Hepatocyte (in vitro differentiated cells): ENCODE measurements around the gene ABCA13. TPM values are rescaled to one million over a fixed set of nuclear protein-coding genes. Genes with fewer than 3 reads are reported as not detected.

Source experiments
- DNase-seq: peaks from one replicate; pipeline ENCODE4 v3.0.0-alpha.2; 2016; ENCODE audit warnings: low spot score
- H2AFZ ChIP-seq: fragments of 200-600 bp; sonication (generic); 2 replicates; pipeline ENCODE4 v1.6.0; 2016; ENCODE audit warnings: antibody characterized with exemption, mild to moderate bottlenecking
- H3K27ac ChIP-seq: fragments of 200-600 bp; sonication (generic); 2 replicates; pipeline ENCODE4 v1.5.1; 2016; ENCODE audit warnings: mild to moderate bottlenecking
- H3K27me3 ChIP-seq: fragments of 200-600 bp; sonication (generic); 2 replicates; pipeline ENCODE4 v1.6.1; 2016
- H3K36me3 ChIP-seq: fragments of 200-600 bp; sonication (generic); replicated peaks from 2 replicates; pipeline ENCODE4 v1.5.1; 2016; ENCODE audit warnings: low read depth; ENCODE audit not compliant: insufficient read depth
- H3K4me1 ChIP-seq: fragments of 200-600 bp; sonication (generic); 2 replicates; pipeline ENCODE4 v1.5.1; 2016; ENCODE audit warnings: mild to moderate bottlenecking, moderate library complexity; ENCODE audit not compliant: insufficient read depth
- H3K4me2 ChIP-seq: fragments of 200-600 bp; sonication (generic); 2 replicates; pipeline ENCODE4 v1.6.0; 2016
- H3K4me3 ChIP-seq: fragments of 200-600 bp; sonication (generic); 2 replicates; pipeline ENCODE4 v1.5.1; 2016; ENCODE audit warnings: mild to moderate bottlenecking
- H3K79me2 ChIP-seq: fragments of 200-600 bp; sonication (generic); 2 replicates; pipeline ENCODE4 v1.6.0; 2017; ENCODE audit warnings: mild to moderate bottlenecking
- H3K9me2 ChIP-seq: fragments of 200-600 bp; sonication (generic); replicated peaks from 2 replicates; pipeline ENCODE4 v1.6.0; 2017; ENCODE audit warnings: mild to moderate bottlenecking; ENCODE audit not compliant: insufficient read depth
- H3K9me3 ChIP-seq: fragments of 200-600 bp; sonication (generic); 2 replicates; pipeline ENCODE4 v1.5.1; 2016; ENCODE audit warnings: low read depth, mild to moderate bottlenecking
- H4K20me1 ChIP-seq: fragments of 200-600 bp; sonication (generic); 2 replicates; pipeline ENCODE4 v1.6.0; 2016; ENCODE audit warnings: mild to moderate bottlenecking; ENCODE audit not compliant: insufficient read depth, poor library complexity, severe bottlenecking
- EZH2 ChIP-seq: fragments of 200-600 bp; sonication (generic); IDR thresholded peaks from 2 replicates; pipeline ENCODE4 v1.6.1; 2016; ENCODE audit warnings: antibody characterized with exemption, mild to moderate bottlenecking, borderline replicate concordance
- EZH2phosphoT487 ChIP-seq: fragments of 200-600 bp; sonication (generic); IDR thresholded peaks from one replicate; pipeline ENCODE4 v1.6.1; 2018; ENCODE audit warnings: antibody characterized with exemption, mild to moderate bottlenecking, low read depth, moderate library complexity; ENCODE audit not compliant: unreplicated experiment, severe bottlenecking
- whole genome bisulfite sequencing: methylation state at CpG from one replicate; pipeline ENCODE4 v1.1.6; 2016; ENCODE audit warnings: low lambda C conversion rate; ENCODE audit errors: missing lambda C conversion rate; 5-methylcytosine and 5-hydroxymethylcytosine counted together
- polyA plus RNA-seq: library from polyadenylated mRNA; unstranded; fragments of >200 nt; fragmentation: Nextera tagmentation; extraction: Ambion mirVana; gene quantifications from 2 replicates; pipeline ENCODE4 v1.2.1, GENCODE V29; 2016
- total RNA-seq: library from RNA; depleted of rRNA; stranded (reverse); fragments of >200 nt; gene quantifications from 2 replicates; pipeline ENCODE4 v1.2.3, GENCODE V29; 2014
- TF ChIP-seq, protein P1 (sequence below): fragments of 200-600 bp; sonication (generic); IDR thresholded peaks from 2 replicates; pipeline ENCODE4 v1.5.1; 2016; ENCODE audit warnings: antibody characterized with exemption, mild to moderate bottlenecking; ENCODE audit not compliant: poor library complexity

The ABCA13 gene
- total and polyA plus RNA-seq, 2 experiments from 2014 or later: 0.57 to 2.0 TPM

DNA sequence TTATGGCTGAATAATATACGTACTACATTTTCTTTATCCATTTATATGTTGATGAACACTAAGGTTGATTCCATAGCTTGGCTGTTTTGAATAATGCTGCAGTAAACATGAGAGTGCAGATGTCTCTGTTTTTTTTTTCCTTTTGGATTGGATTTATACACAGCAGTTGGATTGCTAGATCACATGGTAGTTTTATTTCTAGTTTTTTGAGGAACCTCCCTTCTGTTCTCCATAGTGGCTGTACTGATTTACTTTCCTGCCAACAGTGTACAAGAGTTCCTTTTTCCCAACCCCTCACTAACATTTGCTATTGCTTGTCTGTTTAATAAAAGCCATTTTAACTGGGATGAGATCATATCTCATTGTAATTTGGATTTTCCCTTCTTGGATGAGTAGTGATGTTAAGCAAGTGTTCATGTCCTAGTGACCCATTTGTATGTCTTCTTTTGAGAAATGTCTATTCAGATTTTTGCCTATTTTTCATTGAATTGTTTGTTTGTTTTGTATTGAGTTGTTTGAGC is 36.0 kb downstream of the ABCA13 start:
- Histone ChIP-seq H2AFZ (no peak overlapping the region), H3K27ac (no peak overlapping the region), H3K4me3 (no peak overlapping the region), H3K79me2 (no peaks in the 10 kb centered on the region), H4K20me1 (no peaks in the 10 kb centered on the region), H3K9me3 (no peaks in the 10 kb centered on the region), H3K4me1 (no peaks in the 10 kb centered on the region), H3K4me2 (no peak overlapping the region), H3K9me2 (no peaks in the 10 kb centered on the region), H3K36me3 (no peaks in the 10 kb centered on the region), H3K27me3 (no peaks in the 10 kb centered on the region)
- no peak for TF ChIP-seq EZH2phosphoT487
- TF ChIP-seq, protein P1, sequence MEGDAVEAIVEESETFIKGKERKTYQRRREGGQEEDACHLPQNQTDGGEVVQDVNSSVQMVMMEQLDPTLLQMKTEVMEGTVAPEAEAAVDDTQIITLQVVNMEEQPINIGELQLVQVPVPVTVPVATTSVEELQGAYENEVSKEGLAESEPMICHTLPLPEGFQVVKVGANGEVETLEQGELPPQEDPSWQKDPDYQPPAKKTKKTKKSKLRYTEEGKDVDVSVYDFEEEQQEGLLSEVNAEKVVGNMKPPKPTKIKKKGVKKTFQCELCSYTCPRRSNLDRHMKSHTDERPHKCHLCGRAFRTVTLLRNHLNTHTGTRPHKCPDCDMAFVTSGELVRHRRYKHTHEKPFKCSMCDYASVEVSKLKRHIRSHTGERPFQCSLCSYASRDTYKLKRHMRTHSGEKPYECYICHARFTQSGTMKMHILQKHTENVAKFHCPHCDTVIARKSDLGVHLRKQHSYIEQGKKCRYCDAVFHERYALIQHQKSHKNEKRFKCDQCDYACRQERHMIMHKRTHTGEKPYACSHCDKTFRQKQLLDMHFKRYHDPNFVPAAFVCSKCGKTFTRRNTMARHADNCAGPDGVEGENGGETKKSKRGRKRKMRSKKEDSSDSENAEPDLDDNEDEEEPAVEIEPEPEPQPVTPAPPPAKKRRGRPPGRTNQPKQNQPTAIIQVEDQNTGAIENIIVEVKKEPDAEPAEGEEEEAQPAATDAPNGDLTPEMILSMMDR: no peak
- TF ChIP-seq EZH2: no peak
- DNase-seq: no peak
- WGBS: 85% methylated on average over 1 of the region's 1 CpG

DNA sequence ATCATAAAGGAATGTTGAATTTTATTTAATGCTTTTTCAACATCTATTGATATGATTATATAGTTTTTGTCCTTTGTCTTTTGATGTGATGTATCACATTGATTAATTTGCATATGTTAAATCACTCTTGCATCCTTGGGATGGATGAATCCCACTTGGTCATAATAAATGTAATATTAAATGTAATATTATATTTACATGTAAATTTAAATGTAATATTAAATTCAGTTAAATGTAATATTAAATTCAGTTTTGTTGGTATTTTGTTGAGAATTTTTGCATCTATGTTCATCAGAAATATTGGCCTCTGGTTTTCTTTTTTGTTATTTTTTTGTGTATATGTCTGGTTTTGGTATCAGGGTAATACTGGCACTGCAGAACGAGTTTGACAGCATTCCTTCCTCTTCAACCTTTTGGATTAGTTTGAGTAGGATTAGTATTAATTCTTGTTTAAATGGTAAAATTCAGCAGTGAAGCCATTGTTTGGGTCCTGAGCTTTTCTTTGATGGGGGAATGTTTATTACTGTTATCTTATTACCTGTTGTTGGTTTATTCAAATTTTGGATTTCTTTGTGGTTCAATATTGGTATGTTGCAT is 37.8 kb downstream of the ABCA13 start:
- H3K4me1 ChIP-seq: no peaks in the 10 kb centered on the region
- H3K4me2 ChIP-seq: no peak overlapping the region
- no peaks in the 10 kb centered on the region for H3K9me3 ChIP-seq
- no peak overlapping the region for H3K27ac ChIP-seq
- H3K79me2 ChIP-seq: no peaks in the 10 kb centered on the region
- no peaks in the 10 kb centered on the region for H3K27me3 ChIP-seq
- no peaks in the 10 kb centered on the region for H4K20me1 ChIP-seq
- H3K4me3 ChIP-seq: no peak overlapping the region
- TF ChIP-seq, protein P1: no peak
- TF ChIP-seq EZH2phosphoT487 (no peak), EZH2 (no peak)
- 50% methylated on average over 1 of the region's 1 CpG for WGBS
- H3K9me2 ChIP-seq: no peaks in the 10 kb centered on the region
- no peak for DNase-seq
- no peak overlapping the region for H2AFZ ChIP-seq
- no peaks in the 10 kb centered on the region for H3K36me3 ChIP-seq

DNA sequence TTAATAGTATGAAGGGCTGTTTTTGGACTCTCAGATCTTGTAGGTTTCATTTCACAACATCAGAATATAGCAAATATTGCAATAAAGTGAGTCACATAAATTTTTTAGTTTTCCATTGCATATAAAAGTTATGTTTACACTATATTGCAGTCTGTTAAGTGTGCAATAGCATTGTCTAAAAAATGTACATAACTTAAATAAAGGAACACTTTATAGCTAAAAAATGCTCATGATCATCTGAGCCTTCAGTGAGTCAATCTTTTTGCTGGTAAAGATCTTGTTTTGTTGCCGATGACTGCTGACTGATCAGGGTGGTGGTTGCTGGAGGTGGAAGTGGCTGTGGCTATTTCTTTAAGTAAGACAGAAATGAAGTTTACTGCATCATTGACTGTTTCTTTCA is 42.0 kb downstream of the ABCA13 start:
- H3K79me2 ChIP-seq: no peaks in the 10 kb centered on the region
- no peaks in the 10 kb centered on the region for H3K36me3 ChIP-seq
- no peaks in the 10 kb centered on the region for H3K9me3 ChIP-seq
- no peaks in the 10 kb centered on the region for H3K27me3 ChIP-seq
- DNase-seq: no peak
- WGBS: 95% methylated on average over 1 of the region's 1 CpG
- no peak overlapping the region for H3K4me3 ChIP-seq
- H3K27ac ChIP-seq: no peak overlapping the region
- no peaks in the 10 kb centered on the region for H3K4me1 ChIP-seq
- no peaks in the 10 kb centered on the region for H3K9me2 ChIP-seq
- TF ChIP-seq, protein P1: no peak
- TF ChIP-seq EZH2phosphoT487 (no peak), EZH2 (no peak)
- no peak overlapping the region for H2AFZ ChIP-seq
- H4K20me1 ChIP-seq: no peaks in the 10 kb centered on the region
- no peak overlapping the region for H3K4me2 ChIP-seq
